ENCODE measurements around the gene HMOX1.

DNA sequence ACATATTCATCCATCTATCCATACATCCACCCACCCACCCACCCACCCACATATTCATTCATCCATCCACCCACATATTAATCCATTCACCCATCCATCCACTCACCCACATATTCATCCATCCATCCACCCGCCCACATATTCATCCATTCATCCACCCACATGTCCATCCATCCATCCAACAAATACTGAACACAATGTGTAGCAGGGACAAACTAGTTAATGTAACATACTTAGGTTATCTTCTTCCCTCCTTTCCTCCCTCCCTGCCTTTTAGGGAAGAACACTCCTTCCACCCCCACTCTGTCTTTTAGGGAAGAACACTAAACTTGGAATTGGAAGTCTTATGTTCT, 58.4 kb downstream of the HMOX1 start:
- TF ChIP-seq, protein P1, sequence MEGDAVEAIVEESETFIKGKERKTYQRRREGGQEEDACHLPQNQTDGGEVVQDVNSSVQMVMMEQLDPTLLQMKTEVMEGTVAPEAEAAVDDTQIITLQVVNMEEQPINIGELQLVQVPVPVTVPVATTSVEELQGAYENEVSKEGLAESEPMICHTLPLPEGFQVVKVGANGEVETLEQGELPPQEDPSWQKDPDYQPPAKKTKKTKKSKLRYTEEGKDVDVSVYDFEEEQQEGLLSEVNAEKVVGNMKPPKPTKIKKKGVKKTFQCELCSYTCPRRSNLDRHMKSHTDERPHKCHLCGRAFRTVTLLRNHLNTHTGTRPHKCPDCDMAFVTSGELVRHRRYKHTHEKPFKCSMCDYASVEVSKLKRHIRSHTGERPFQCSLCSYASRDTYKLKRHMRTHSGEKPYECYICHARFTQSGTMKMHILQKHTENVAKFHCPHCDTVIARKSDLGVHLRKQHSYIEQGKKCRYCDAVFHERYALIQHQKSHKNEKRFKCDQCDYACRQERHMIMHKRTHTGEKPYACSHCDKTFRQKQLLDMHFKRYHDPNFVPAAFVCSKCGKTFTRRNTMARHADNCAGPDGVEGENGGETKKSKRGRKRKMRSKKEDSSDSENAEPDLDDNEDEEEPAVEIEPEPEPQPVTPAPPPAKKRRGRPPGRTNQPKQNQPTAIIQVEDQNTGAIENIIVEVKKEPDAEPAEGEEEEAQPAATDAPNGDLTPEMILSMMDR (conservative IDR thresholded peaks at IDR 0.05; ENCODE audit: low read length): no peak
- TF ChIP-seq EZH2phosphoT487 (IDR thresholded peaks at IDR 0.05; ENCODE audit: borderline replicate concordance): no peak

Data from Loucy (cell line).